Fibroblast of peridontal ligament (primary cell): ENCODE data around the gene RNASEH2A.

Source experiments
- DNase-seq: peaks from one replicate; pipeline ENCODE4 v3.0.0-alpha.2; 2010; ENCODE audit errors: extremely low read depth

The RNASEH2A gene

GRCh38 chr19:12859546-12859945 lies 53.2 kb downstream of the RNASEH2A start:
- no peak for DNase-seq
